Cardiac muscle cell (in vitro differentiated cells and primary cell): ENCODE data around the gene SLC19A1. TPM values are rescaled to one million over a fixed set of nuclear protein-coding genes. Genes with fewer than 3 reads are reported as not detected.

Experiments
- DNase-seq, 2 donors: peaks; one replicate each; pipeline versions ENCODE4 v3.0.0 to v3.0.0-alpha.2; 2010 to 2017; ENCODE audit warnings: low read depth in 1 of 2, low spot score in 1 of 2
- H3K27ac ChIP-seq: fragments of 200-600 bp; sonication (generic); 2 replicates; pipeline ENCODE4 v1.5.1; 2016
- H3K27me3 ChIP-seq: fragments of 200-600 bp; sonication (generic); 2 replicates; pipeline ENCODE4 v1.6.0; 2016; ENCODE audit warnings: control low read depth
- H3K36me3 ChIP-seq: fragments of 200-600 bp; sonication (generic); 2 replicates; pipeline ENCODE4 v1.5.1; 2016; ENCODE audit warnings: control low read depth
- H3K4me1 ChIP-seq: fragments of 200-600 bp; sonication (generic); 2 replicates; pipeline ENCODE4 v1.8.1; 2017; ENCODE audit warnings: low read depth, mild to moderate bottlenecking, mixed run types
- H3K4me3 ChIP-seq: fragments of 200-600 bp; sonication (generic); 2 replicates; pipeline ENCODE4 v1.5.1; 2016; ENCODE audit warnings: mild to moderate bottlenecking
- H3K9me3 ChIP-seq: fragments of 200-600 bp; sonication (generic); 2 replicates; pipeline ENCODE4 v1.5.1; 2017; ENCODE audit warnings: low read depth, mild to moderate bottlenecking, control low read depth
- CTCF ChIP-seq: IDR thresholded peaks from 2 replicates; pipeline ENCODE4 v1.5.1; 2012; ENCODE audit warnings: low read depth, mild to moderate bottlenecking, low read length
- polyA plus RNA-seq: library from polyadenylated mRNA; unstranded; fragments of >200 nt; fragmentation: Nextera tagmentation; extraction: Ambion mirVana; gene quantifications from 2 replicates; pipeline ENCODE4 v1.2.1, GENCODE V29; 2016
- total RNA-seq: library from RNA; depleted of rRNA; stranded (reverse); fragments of >200 nt; gene quantifications from 2 replicates; pipeline ENCODE4 v1.2.3, GENCODE V29; 2016

The SLC19A1 gene
- total and polyA plus RNA-seq, 2 experiments from 2014 or later = 25.4 to 50.3 TPM

GRCh38 chr21:45481566-45481965, 60.7 kb downstream of the SLC19A1 start:
- no peak for DNase-seq
- H3K27me3 ChIP-seq = no peaks in the 10 kb centered on the region
- no peak for TF ChIP-seq CTCF
- H3K36me3 ChIP-seq = peaks cover 41% of the 10 kb centered on the region
- H3K4me3 ChIP-seq = no peak overlapping the region
- no peaks in the 10 kb centered on the region for H3K9me3 ChIP-seq
- H3K27ac ChIP-seq = peak overlapping the region; percentile 39
- H3K4me1 ChIP-seq = no peaks in the 10 kb centered on the region

- no peaks in the 10 kb centered on the region for H3K27me3 ChIP-seq
- no peaks in the 10 kb centered on the region for H3K9me3 ChIP-seq
- no peak for DNase-seq
- H3K4me3 ChIP-seq = no peak overlapping the region
- TF ChIP-seq CTCF = no peak
- no peaks in the 10 kb centered on the region for H3K4me1 ChIP-seq
- H3K36me3 ChIP-seq = peaks cover 46% of the 10 kb centered on the region
- no peak overlapping the region for H3K27ac ChIP-seq
These were observed 61.3 kb downstream of the SLC19A1 start for GRCh38 chr21:45480701-45481500.

GRCh38 chr21:45479691-45480675, 62.3 kb downstream of the SLC19A1 start:
- DNase-seq = no peak
- Histone ChIP-seq H3K27me3 (no peaks in the 10 kb centered on the region), H3K27ac (no peak overlapping the region), H3K4me1 (no peaks in the 10 kb centered on the region), H3K36me3 (peaks cover 51% of the 10 kb centered on the region), H3K9me3 (no peaks in the 10 kb centered on the region), H3K4me3 (no peak overlapping the region)
- no peak for TF ChIP-seq CTCF

- no peak for DNase-seq
- H3K27ac ChIP-seq = no peak overlapping the region
These were observed 63.2 kb downstream of the SLC19A1 start for GRCh38 chr21:45478816-45479669.

More at GRCh38 chr21:45478816-45479669, 63.2 kb downstream of the SLC19A1 start:
- no peaks in the 10 kb centered on the region for H3K9me3 ChIP-seq
- H3K27me3 ChIP-seq = no peaks in the 10 kb centered on the region
- no peak overlapping the region for H3K4me3 ChIP-seq
- no peaks in the 10 kb centered on the region for H3K4me1 ChIP-seq
- no peak for TF ChIP-seq CTCF
- H3K36me3 ChIP-seq = peaks cover 47% of the 10 kb centered on the region
